DND-41 (cell line): ENCODE results near the gene COPS6.
A peak's percentile ranks its signal among the peaks of the same experiment; 100 is the strongest.

Experiments used
- ATAC-seq: fragments of 200-7000 bp; cut with Tn5 transposase; 3 replicates; pipeline ENCODE4 v1.9.1; 2021; ENCODE audit warnings: low read depth; ENCODE audit not compliant: insufficient read depth
- DNase-seq: peaks from one replicate; pipeline ENCODE4 v3.0.0-alpha.2; 2020
- H2AFZ ChIP-seq: 2 replicates; pipeline ENCODE4 v1.6.0; 2012; ENCODE audit warnings: low read depth, low read length
- H3K27ac ChIP-seq: 2 replicates; pipeline ENCODE4 v1.5.1; 2012; ENCODE audit warnings: low read length, inconsistent platforms
- H3K27me3 ChIP-seq: fragments of 200-600 bp; sonication (generic); 2 replicates; pipeline ENCODE4 v1.6.0; 2012; ENCODE audit warnings: low read length, mild to moderate bottlenecking, inconsistent platforms; ENCODE audit not compliant: insufficient read depth, poor library complexity
- H3K36me3 ChIP-seq: 2 replicates; pipeline ENCODE4 v1.5.1; 2012; ENCODE audit warnings: low read length, inconsistent platforms; ENCODE audit not compliant: insufficient read depth
- H3K4me1 ChIP-seq: 2 replicates; pipeline ENCODE4 v1.5.1; 2012; ENCODE audit warnings: mild to moderate bottlenecking, low read length; ENCODE audit not compliant: insufficient read depth
- H3K4me2 ChIP-seq: 2 replicates; pipeline ENCODE4 v1.6.0; 2012; ENCODE audit warnings: mild to moderate bottlenecking, moderate library complexity, low read length, inconsistent platforms; ENCODE audit not compliant: insufficient read depth
- H3K4me3 ChIP-seq, 2 experiments: fragments of 200-600 bp in 1 of 2; shearing (Covaris generic) in 1 of 2; 2 replicates each; pipeline ENCODE4 v1.5.1; 2012 to 2016; ENCODE audit warnings: inconsistent platforms in 2 of 2, low read length in 2 of 2, mild to moderate bottlenecking in 2 of 2, low read depth in 1 of 2, moderate library complexity in 1 of 2
- H3K79me2 ChIP-seq: 2 replicates; pipeline ENCODE4 v1.6.0; 2012; ENCODE audit warnings: low read length, inconsistent platforms; ENCODE audit not compliant: insufficient read depth
- H3K9ac ChIP-seq: 2 replicates; pipeline ENCODE4 v1.6.0; 2012; ENCODE audit warnings: low read depth, mild to moderate bottlenecking, inconsistent platforms, low read length, moderate library complexity
- H3K9me3 ChIP-seq: 2 replicates; pipeline ENCODE4 v1.5.1; 2012; ENCODE audit warnings: low read length, moderate library complexity, mild to moderate bottlenecking, inconsistent platforms; ENCODE audit not compliant: insufficient read depth, severe bottlenecking
- H4K20me1 ChIP-seq: 2 replicates; pipeline ENCODE4 v1.6.0; 2012; ENCODE audit warnings: low read length; ENCODE audit not compliant: insufficient read depth
- CTCF ChIP-seq: IDR thresholded peaks from 2 replicates; pipeline ENCODE4 v1.5.1; 2012; ENCODE audit warnings: borderline replicate concordance, low read length, moderate library complexity, mild to moderate bottlenecking; ENCODE audit not compliant: poor library complexity, severe bottlenecking; ENCODE audit errors: extremely low read depth
- EZH2 ChIP-seq: IDR thresholded peaks from 3 replicates; pipeline ENCODE4 v1.6.1; 2012; ENCODE audit warnings: borderline replicate concordance, low read depth, mild to moderate bottlenecking, moderate library complexity, low read length, inconsistent platforms; ENCODE audit not compliant: severe bottlenecking

Gene COPS6

GRCh38 chr7:100053215-100053614 lies 35.6 kb upstream of the COPS6 start:
- ATAC-seq, result peak; percentile 33; the same call in 2 of the 3 replicates
- Histone ChIP-seq H3K4me2 (no peak overlapping the region), H3K9me3 (no peaks in the 10 kb centered on the region), H4K20me1 (no peaks in the 10 kb centered on the region), H3K36me3 (peaks cover 13% of the 10 kb centered on the region), H3K79me2 (peaks cover 12% of the 10 kb centered on the region), H3K27ac (no peak overlapping the region), H3K4me1 (peaks cover 20% of the 10 kb centered on the region), H3K9ac (no peak overlapping the region), H3K27me3 (no peaks in the 10 kb centered on the region), H3K4me3 (no peak overlapping the region), H2AFZ (no peak overlapping the region)
- peak; percentile 37 for DNase-seq
- TF ChIP-seq EZH2, result no peak
- TF ChIP-seq CTCF, result peak; percentile 44

GRCh38 chr7:100057006-100057405 lies 31.8 kb upstream of the COPS6 start:
- no peak overlapping the region for H3K27ac ChIP-seq
- DNase-seq, result no peak
- H4K20me1 ChIP-seq, result no peaks in the 10 kb centered on the region
- no peaks in the 10 kb centered on the region for H3K27me3 ChIP-seq
- H2AFZ ChIP-seq, result no peak overlapping the region
- H3K36me3 ChIP-seq, result peaks cover 32% of the 10 kb centered on the region
- TF ChIP-seq EZH2 (no peak), CTCF (no peak)
- H3K9ac ChIP-seq, result no peak overlapping the region
- no peak overlapping the region for H3K4me3 ChIP-seq
- no peak for ATAC-seq
- H3K4me2 ChIP-seq, result no peak overlapping the region
- H3K9me3 ChIP-seq, result no peaks in the 10 kb centered on the region
- no peaks in the 10 kb centered on the region for H3K4me1 ChIP-seq
- H3K79me2 ChIP-seq, result no peaks in the 10 kb centered on the region; the same call in 1 of the 2 replicates

GRCh38 chr7:100059251-100059739 lies 29.5 kb upstream of the COPS6 start:
- TF ChIP-seq CTCF, result no peak
- Histone ChIP-seq H3K36me3 (peaks cover 44% of the 10 kb centered on the region), H3K4me3 (no peak overlapping the region), H4K20me1 (no peaks in the 10 kb centered on the region), H3K27ac (no peak overlapping the region), H3K79me2 (no peaks in the 10 kb centered on the region), H2AFZ (no peak overlapping the region), H3K4me1 (no peaks in the 10 kb centered on the region), H3K9ac (no peak overlapping the region), H3K27me3 (no peaks in the 10 kb centered on the region), H3K9me3 (no peaks in the 10 kb centered on the region), H3K4me2 (no peak overlapping the region)
- DNase-seq, result no peak
- no peak for ATAC-seq
